GM23338 (cell line): ENCODE results near the gene ZFYVE16.

Experiments
- CREB1 ChIP-seq: fragments of 250-450 bp; sonication (Bioruptor Pico); IDR thresholded peaks from 2 replicates; pipeline ENCODE4 v1.5.0; 2020; ENCODE audit warnings: low read depth, mild to moderate bottlenecking, moderate library complexity
- EZH2 ChIP-seq: fragments of 200-600 bp; sonication (generic); IDR thresholded peaks from one replicate; pipeline ENCODE4 v1.8.0; 2017; ENCODE audit warnings: antibody characterized with exemption, mild to moderate bottlenecking, low read depth; ENCODE audit not compliant: unreplicated experiment
- EZH2phosphoT487 ChIP-seq: fragments of 200-600 bp; sonication (generic); IDR thresholded peaks from one replicate; pipeline ENCODE4 v1.8.1; 2018; ENCODE audit warnings: antibody characterized with exemption; ENCODE audit not compliant: unreplicated experiment
- POLR2AphosphoS5 ChIP-seq: IDR thresholded peaks from 2 replicates; pipeline ENCODE4 v1.6.1; 2016; ENCODE audit warnings: antibody characterized with exemption, low read depth
- STAT1 ChIP-seq: IDR thresholded peaks from one replicate; pipeline ENCODE4 v1.6.1; 2016; ENCODE audit warnings: antibody characterized with exemption; ENCODE audit not compliant: unreplicated experiment
- ZNF114 ChIP-seq: fragments of 250-450 bp; sonication (Bioruptor Pico); IDR thresholded peaks from 2 replicates; pipeline ENCODE4 v1.5.0; 2020; ENCODE audit warnings: mild to moderate bottlenecking, moderate library complexity
- TF ChIP-seq, protein P1 (sequence below): IDR thresholded peaks from one replicate; pipeline ENCODE4 v1.6.1; 2018; ENCODE audit warnings: antibody characterized with exemption; ENCODE audit not compliant: unreplicated experiment
- TF ChIP-seq, protein P2 (sequence below), 2 experiments: fragments of 200-600 bp in 1 of 2; sonication (generic) in 1 of 2; conservative IDR thresholded peaks; 2 replicates each; pipeline versions ENCODE4 v1.5.1 to v1.6.1; 2016 to 2017; ENCODE audit warnings: antibody characterized with exemption in 2 of 2, low read depth in 2 of 2, mild to moderate bottlenecking in 2 of 2, moderate library complexity in 1 of 2

DNA sequence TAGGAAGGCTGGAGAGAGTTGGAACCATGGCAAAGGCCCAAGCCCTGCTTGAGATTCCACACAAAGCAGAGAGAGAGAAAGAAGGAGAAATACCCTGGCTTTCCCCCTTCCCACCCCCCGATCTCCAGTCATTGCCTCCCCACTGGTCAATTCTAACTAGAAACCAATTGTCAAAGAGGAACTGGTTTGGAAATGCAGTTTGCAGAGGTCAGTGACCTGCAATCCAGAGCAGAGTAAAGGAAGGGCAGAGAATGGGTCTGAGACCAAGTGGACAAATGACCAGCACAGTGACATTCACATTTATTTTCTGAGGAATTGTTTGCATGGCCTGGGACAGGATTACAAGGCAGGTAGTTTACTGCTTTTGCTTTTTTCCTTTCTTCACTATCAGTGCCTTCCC is 37.5 kb upstream of the ZFYVE16 start:
- TF ChIP-seq, protein P1, sequence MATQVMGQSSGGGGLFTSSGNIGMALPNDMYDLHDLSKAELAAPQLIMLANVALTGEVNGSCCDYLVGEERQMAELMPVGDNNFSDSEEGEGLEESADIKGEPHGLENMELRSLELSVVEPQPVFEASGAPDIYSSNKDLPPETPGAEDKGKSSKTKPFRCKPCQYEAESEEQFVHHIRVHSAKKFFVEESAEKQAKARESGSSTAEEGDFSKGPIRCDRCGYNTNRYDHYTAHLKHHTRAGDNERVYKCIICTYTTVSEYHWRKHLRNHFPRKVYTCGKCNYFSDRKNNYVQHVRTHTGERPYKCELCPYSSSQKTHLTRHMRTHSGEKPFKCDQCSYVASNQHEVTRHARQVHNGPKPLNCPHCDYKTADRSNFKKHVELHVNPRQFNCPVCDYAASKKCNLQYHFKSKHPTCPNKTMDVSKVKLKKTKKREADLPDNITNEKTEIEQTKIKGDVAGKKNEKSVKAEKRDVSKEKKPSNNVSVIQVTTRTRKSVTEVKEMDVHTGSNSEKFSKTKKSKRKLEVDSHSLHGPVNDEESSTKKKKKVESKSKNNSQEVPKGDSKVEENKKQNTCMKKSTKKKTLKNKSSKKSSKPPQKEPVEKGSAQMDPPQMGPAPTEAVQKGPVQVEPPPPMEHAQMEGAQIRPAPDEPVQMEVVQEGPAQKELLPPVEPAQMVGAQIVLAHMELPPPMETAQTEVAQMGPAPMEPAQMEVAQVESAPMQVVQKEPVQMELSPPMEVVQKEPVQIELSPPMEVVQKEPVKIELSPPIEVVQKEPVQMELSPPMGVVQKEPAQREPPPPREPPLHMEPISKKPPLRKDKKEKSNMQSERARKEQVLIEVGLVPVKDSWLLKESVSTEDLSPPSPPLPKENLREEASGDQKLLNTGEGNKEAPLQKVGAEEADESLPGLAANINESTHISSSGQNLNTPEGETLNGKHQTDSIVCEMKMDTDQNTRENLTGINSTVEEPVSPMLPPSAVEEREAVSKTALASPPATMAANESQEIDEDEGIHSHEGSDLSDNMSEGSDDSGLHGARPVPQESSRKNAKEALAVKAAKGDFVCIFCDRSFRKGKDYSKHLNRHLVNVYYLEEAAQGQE = no peak
- TF ChIP-seq, protein P2, sequence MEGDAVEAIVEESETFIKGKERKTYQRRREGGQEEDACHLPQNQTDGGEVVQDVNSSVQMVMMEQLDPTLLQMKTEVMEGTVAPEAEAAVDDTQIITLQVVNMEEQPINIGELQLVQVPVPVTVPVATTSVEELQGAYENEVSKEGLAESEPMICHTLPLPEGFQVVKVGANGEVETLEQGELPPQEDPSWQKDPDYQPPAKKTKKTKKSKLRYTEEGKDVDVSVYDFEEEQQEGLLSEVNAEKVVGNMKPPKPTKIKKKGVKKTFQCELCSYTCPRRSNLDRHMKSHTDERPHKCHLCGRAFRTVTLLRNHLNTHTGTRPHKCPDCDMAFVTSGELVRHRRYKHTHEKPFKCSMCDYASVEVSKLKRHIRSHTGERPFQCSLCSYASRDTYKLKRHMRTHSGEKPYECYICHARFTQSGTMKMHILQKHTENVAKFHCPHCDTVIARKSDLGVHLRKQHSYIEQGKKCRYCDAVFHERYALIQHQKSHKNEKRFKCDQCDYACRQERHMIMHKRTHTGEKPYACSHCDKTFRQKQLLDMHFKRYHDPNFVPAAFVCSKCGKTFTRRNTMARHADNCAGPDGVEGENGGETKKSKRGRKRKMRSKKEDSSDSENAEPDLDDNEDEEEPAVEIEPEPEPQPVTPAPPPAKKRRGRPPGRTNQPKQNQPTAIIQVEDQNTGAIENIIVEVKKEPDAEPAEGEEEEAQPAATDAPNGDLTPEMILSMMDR (conservative IDR thresholded peaks at IDR 0.05; ENCODE audit: low read depth in 2 of 2) = no peak
- TF ChIP-seq EZH2phosphoT487 = no peak
- no peak for TF ChIP-seq EZH2
- TF ChIP-seq ZNF114 (CRISPR knock-in tag) = no peak
- no peak for TF ChIP-seq POLR2AphosphoS5
- TF ChIP-seq CREB1 (CRISPR knock-in tag) = no peak
- no peak for TF ChIP-seq STAT1
